ENCODE results near the gene DPYSL3.

Gene DPYSL3

DNA sequence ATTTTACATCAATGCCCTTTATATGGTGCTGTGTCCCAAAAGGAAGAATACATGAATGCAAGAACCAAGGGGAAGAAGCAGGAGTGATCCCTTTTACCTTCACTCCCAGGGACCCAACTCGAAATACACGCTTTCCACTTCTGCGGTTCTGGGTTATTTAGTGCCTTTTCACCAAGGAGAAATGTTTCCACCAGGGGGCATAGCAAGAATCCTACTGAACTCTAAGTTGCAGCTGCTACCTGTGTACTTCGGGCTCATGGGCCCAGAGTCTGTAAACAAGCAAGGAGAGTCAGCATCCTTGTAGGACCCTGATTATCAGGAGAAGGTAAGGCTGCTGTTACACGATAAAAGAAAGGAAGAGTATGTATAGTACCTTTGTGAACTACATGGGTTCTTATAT lies 45.7 kb downstream of the DPYSL3 start:
- TF ChIP-seq, protein P1, sequence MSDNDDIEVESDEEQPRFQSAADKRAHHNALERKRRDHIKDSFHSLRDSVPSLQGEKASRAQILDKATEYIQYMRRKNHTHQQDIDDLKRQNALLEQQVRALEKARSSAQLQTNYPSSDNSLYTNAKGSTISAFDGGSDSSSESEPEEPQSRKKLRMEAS (IDR thresholded peaks at IDR 0.05; ENCODE audit: low read depth, low read length) = no peak
- TF ChIP-seq, protein P2, sequence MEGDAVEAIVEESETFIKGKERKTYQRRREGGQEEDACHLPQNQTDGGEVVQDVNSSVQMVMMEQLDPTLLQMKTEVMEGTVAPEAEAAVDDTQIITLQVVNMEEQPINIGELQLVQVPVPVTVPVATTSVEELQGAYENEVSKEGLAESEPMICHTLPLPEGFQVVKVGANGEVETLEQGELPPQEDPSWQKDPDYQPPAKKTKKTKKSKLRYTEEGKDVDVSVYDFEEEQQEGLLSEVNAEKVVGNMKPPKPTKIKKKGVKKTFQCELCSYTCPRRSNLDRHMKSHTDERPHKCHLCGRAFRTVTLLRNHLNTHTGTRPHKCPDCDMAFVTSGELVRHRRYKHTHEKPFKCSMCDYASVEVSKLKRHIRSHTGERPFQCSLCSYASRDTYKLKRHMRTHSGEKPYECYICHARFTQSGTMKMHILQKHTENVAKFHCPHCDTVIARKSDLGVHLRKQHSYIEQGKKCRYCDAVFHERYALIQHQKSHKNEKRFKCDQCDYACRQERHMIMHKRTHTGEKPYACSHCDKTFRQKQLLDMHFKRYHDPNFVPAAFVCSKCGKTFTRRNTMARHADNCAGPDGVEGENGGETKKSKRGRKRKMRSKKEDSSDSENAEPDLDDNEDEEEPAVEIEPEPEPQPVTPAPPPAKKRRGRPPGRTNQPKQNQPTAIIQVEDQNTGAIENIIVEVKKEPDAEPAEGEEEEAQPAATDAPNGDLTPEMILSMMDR (IDR thresholded peaks at IDR 0.05; ENCODE audit: low read depth, low read length) = peak; percentile 19
- TF ChIP-seq POLR2A (IDR thresholded peaks at IDR 0.05; ENCODE audit: extremely low read depth, insufficient read length) (no peak), MYC (IDR thresholded peaks at IDR 0.05; ENCODE audit: low read depth, low read length) (no peak)
- no peak overlapping the region for H3K4me3 ChIP-seq (ENCODE audit: low read depth, low read length)
- peak; percentile 23 for DNase-seq (ENCODE audit: low read depth)

DNA sequence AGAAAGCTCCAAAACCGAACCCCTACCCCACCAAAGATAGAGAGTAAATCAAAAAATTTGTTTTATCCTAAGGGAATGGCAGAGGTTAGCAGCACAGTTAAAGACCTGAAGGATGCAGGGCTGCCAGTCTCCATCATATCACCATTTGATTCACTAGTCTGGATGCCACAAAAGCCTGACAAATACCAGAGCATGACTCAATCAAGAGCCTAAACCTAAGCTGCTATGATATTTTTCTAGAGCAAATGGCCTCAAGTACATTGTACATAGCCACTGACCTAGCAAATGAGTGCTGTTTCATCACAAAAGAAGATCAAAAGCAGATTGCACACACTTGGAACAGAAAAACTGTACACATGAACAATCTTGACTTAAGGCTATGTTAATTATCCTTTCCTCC lies 48.0 kb downstream of the DPYSL3 start:
- no peak overlapping the region for H3K4me3 ChIP-seq (ENCODE audit: low read depth, low read length)
- TF ChIP-seq, protein P2 (IDR thresholded peaks at IDR 0.05; ENCODE audit: low read depth, low read length) = no peak
- TF ChIP-seq POLR2A (IDR thresholded peaks at IDR 0.05; ENCODE audit: extremely low read depth, insufficient read length) = no peak
- TF ChIP-seq, protein P1 (IDR thresholded peaks at IDR 0.05; ENCODE audit: low read depth, low read length) = no peak
- TF ChIP-seq MYC (IDR thresholded peaks at IDR 0.05; ENCODE audit: low read depth, low read length) = no peak
- no peak for DNase-seq (ENCODE audit: low read depth)

DNA sequence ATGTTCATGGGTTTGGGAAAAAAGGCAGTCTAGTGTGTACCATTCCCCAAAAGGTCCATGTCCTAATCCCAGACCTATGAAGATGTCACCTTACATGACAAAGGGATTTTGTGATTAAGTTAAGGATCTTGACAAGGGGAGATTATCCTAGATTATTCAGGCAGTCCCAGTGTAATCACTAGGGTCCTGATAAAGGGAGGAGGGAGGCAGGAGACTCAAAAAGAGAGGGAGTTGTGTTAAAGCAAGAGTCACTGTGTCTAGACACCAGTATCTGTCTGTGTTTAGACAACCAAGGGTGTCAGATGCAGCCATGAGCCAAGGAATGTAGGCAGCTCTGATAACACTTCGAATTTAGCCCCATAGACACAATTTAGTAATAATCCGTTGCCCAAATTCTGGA lies 49.5 kb downstream of the DPYSL3 start:
- DNase-seq (ENCODE audit: low read depth) = no peak
- H3K4me3 ChIP-seq (ENCODE audit: low read depth, low read length) = no peak overlapping the region
- TF ChIP-seq, protein P2 (IDR thresholded peaks at IDR 0.05; ENCODE audit: low read depth, low read length) = no peak
- TF ChIP-seq POLR2A (IDR thresholded peaks at IDR 0.05; ENCODE audit: extremely low read depth, insufficient read length) = no peak
- TF ChIP-seq MYC (IDR thresholded peaks at IDR 0.05; ENCODE audit: low read depth, low read length) = no peak
- TF ChIP-seq, protein P1 (IDR thresholded peaks at IDR 0.05; ENCODE audit: low read depth, low read length) = no peak

DNA sequence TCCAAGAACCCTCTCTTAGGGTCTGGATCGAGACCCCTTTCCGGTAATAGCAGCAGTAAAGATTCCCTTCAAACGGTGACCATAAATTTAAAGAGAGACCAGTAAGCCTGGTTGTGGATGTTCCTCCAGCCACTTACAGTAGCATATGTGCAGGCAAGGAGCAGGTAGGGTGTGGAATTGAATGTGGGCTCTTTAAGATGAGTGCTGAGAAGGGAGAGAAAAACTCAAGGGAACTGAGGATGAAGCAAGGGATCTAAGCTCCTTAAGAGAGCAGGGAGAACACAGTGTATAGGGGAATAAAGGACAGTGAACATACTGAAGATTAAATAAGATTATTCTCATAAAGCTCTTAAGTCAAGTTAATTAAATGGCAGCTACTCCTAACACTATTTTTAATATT lies 51.3 kb downstream of the DPYSL3 start:
- H3K4me3 ChIP-seq (ENCODE audit: low read depth, low read length) = no peak overlapping the region
- no peak for DNase-seq (ENCODE audit: low read depth)
- TF ChIP-seq, protein P2 (IDR thresholded peaks at IDR 0.05; ENCODE audit: low read depth, low read length) = no peak

DNA sequence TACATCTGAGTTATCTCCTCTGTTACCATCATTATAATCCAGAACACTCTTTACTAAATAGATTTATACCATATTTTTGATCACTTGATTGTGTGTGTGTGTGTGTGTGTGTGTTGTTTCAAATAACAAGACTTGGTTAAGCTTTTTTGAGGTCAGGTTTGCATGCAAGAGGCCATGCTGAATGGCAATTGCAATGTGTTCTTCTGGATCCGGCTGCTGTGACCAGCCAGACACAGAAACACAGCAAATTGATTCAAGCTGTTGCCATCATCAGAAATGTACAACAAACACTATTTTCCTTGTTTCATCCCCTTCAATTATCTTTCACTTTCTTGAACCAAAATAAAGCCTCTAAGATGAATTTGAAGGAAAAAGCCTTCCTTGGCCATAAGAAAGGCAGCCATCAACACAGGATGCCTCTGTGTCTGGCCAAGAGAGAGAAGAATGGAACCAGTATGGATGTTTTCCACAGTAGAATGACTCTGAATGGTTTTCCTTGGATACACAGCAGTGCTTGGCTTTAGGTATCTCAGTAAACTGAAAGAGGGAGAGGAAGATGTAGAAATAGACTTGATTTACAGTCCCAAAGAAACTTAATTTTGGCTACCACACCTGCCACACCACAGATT lies 53.9 kb downstream of the DPYSL3 start:
- no peak for DNase-seq (ENCODE audit: low read depth)
- TF ChIP-seq, protein P1 (IDR thresholded peaks at IDR 0.05; ENCODE audit: low read depth, low read length) = no peak
- TF ChIP-seq MYC (IDR thresholded peaks at IDR 0.05; ENCODE audit: low read depth, low read length) = no peak
- no peak for TF ChIP-seq POLR2A (IDR thresholded peaks at IDR 0.05; ENCODE audit: extremely low read depth, insufficient read length)
- TF ChIP-seq, protein P2 (IDR thresholded peaks at IDR 0.05; ENCODE audit: low read depth, low read length) = no peak
- no peak overlapping the region for H3K4me3 ChIP-seq (ENCODE audit: low read depth, low read length)

Data from NB4 (cell line).